HL-60/S4 treated with retinoic acid at 250 ng/mL for 4 days and 3 days (cell line): ENCODE results near the gene MLST8.

Experiments used
- in situ Hi-C: fragments of 300-500 bp; cut with MboI; formaldehyde crosslinking; loops from 2 replicates; pipeline ENCODE4 v1.7.0; 2022; ENCODE audit warnings: low sequenced_read_pairs

The MLST8 gene

GRCh38 chr16:2173366-2173765 lies 31.9 kb upstream of the MLST8 start:
- in situ Hi-C loops, result no loop called here

DNA sequence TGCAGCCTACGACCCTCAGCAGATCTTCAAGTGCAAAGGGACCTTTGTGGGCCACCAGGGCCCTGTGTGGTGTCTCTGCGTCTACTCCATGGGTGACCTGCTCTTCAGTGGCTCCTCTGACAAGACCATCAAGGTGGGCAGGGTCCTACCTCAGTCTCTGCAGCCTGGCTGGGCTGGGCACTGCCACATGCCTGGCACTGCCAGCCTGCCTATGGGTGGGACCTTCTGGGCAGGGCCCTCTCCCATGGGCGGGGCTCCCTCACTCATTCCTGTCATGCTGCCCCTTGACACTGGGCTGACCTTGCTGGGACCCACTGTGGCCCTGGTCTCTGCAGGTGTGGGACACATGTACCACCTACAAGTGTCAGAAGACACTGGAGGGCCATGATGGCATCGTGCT lies 31.3 kb upstream of the MLST8 start:
- in situ Hi-C loops, result no loop called here

GRCh38 chr16:2174396-2175131 lies 30.7 kb upstream of the MLST8 start:
- in situ Hi-C loops, result no loop called here

DNA sequence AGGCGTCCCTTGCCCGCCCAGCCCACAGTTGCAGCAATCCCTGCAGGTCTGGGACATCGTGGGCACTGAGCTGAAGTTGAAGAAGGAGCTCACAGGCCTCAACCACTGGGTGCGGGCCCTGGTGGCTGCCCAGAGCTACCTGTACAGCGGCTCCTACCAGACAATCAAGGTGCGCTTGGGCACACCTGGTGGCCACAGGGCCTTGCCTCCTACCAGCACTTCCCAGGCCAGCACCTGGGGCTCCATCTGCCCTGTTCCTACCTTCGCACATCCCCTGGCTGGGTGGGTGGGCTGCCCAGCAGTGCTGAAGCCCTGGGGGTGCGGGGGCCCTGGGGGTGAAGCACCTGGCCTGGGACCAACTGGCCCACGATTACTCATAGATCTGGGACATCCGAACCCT lies 29.8 kb upstream of the MLST8 start:
- in situ Hi-C loops, result no loop called here

DNA sequence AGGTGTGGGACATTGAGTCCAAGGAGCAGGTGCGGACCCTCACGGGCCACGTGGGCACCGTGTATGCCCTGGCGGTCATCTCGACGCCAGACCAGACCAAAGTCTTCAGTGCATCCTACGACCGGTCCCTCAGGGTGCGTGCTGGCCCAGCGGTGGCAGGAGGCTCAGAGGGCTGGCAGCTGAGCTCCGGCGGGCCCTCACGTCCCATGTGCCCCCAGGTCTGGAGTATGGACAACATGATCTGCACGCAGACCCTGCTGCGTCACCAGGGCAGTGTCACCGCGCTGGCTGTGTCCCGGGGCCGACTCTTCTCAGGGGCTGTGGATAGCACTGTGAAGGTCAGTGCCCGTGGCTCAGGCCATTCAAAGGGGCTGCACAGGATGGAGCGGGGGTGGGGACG lies 29.2 kb upstream of the MLST8 start:
- in situ Hi-C loops, result no loop called here

- in situ Hi-C loops, result no loop called here
Measured at GRCh38 chr16:2177101-2177500, 28.2 kb upstream of the MLST8 start.

- in situ Hi-C loops, result no loop called here
Measured at GRCh38 chr16:2177561-2177960, 27.7 kb upstream of the MLST8 start.

DNA sequence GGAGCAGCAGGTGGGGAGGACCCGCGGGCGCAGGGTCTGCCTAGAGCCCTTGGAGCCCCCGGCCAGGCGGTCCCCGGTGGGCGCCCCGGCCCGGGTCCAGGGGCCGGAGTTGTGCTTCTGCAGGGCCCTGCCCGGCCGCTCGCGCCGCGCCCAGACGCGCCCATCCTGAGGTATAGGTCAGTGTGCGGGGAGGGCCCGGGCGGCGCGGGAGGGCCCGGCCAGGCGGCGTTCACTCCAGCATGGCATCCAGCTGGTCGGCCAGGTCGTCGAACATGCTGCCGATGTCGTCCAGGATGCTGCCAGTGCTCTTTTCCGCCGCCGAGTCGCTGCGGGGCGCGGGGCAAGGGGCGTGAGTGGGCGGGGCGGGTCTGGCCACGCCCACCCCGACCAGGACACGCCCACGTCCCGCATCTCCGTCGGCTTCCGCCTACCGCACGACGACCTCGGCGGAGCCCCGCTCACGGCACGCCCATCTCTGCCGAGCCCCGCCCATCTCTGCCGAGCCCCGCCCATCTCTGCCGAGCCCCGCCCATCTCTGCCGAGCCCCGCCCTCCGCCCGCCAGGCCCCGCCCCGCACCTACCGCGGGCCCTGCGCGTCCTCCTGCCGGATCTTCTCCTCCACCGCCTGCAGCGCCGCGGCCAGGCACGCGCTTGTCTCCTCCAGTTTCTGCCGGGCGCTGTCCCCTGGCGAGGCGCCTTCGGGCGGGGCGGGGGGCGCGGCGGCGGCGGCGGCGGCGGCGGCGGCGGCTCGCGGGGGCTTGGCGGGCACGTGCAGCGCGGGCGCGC lies 26.7 kb upstream of the MLST8 start:
- in situ Hi-C loops, result no loop called here

DNA sequence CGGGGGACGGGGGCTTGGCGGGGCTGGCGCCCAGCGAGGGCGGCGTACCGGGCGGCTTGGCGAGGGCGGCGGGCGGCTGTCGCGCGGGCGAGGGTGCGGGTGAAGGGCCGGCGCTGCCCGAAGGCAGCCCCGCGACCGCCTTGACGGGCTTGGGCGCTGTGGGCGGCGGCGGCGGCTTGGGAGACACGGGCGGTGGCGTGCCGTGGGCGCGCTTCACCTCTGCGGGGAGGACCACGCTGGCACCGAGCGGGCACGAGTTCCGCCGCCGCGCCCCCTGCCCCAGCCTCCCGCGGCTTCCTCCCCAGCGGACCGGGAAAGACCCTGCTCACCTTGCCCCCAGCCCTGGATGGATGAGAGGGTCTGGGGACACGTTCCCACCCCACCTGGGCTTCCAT lies 26.1 kb upstream of the MLST8 start:
- in situ Hi-C loops, result no loop called here

GRCh38 chr16:2179576-2179975 lies 25.7 kb upstream of the MLST8 start:
- in situ Hi-C loops, result no loop called here

- in situ Hi-C loops, result no loop called here
Measured at GRCh38 chr16:2180461-2180860, 24.8 kb upstream of the MLST8 start.

- in situ Hi-C loops, result no loop called here
Measured at GRCh38 chr16:2180962-2181923, 24.0 kb upstream of the MLST8 start.

- in situ Hi-C loops, result no loop called here
Measured at GRCh38 chr16:2181952-2182351, 23.3 kb upstream of the MLST8 start.

DNA sequence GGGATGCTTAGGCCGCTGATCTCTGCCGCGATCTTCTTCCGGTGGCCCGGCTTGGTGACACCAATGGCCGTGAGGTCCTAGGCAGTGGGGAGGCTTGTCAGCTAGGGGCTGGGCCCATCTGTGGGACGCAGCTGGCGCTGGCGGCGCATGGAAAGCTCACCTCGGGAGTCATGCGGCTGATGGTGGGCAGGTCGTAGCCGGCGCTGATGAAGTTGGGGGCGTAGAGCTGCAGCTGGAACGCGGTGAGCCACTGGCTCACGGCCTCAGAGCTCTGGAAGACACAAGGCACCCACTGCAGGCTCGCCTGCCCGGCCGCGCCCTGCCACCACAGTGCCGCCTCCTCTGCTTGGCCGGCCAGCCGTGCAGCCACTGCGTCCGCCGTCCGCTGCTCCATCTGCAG lies 21.6 kb upstream of the MLST8 start:
- in situ Hi-C loops, result no loop called here

GRCh38 chr16:2184346-2184745 lies 20.9 kb upstream of the MLST8 start:
- in situ Hi-C loops, result no loop called here

DNA sequence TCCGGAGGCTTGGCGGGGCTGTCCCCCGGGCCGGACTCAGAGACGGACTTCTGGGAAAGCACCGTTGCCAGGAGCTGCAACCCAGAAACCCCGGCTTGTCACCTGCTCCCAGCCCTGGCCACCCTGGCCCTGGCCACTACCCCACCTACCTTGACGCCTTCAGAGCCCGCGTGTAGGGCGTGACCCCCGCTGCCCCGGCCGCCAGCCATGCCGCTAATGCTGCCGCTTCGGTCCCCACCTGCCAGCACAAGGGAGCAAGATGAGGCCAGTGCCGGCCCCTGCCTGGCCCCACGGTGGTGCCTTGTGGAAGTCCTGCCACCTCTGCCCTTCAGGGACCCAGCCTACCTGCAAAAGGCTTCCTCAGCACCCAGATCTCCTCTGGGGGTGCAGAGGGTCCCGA lies 20.3 kb upstream of the MLST8 start:
- in situ Hi-C loops, result no loop called here

DNA sequence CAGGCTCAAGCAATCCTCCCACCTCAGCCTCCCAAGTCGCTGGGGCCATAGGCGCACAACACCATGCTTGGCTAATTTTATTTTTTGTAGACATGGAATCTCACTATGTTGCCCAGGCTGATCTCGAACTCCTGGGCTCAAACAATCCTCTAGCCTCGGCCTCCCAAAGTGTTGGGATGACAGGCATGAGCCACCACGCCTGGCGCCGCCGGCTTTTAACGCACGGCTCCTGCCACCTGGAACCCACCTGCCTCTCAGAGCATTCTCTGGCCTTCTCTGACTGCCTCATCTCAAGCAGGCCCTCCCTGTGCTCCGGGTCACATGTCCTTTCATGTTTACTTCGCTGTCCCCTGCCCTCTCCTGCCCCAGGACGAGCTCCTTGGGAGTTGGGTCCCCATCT lies 19.2 kb upstream of the MLST8 start:
- in situ Hi-C loops, result no loop called here

DNA sequence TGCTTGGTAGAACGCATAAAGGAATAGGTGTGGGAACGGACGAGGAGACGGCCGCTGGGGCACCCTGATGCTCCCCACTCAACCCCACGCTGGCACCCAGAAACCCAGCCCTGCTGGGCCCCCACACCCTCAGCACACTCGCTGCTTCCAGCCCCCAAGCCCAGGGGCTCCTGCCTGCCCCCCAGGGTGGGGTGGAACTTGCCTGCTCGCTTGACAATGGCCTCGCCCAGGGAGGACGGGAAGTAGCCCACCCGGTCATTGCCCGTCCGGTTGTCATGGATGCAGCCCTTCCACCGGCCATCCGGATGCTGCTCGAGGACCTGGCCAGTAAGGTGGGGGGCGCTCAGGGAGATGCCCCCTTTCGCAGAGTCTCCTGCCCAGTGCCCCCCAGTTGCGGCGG lies 18.7 kb upstream of the MLST8 start:
- in situ Hi-C loops, result no loop called here

GRCh38 chr16:2187212-2187611 lies 18.0 kb upstream of the MLST8 start:
- in situ Hi-C loops, result no loop called here

- in situ Hi-C loops, result no loop called here
Measured at GRCh38 chr16:2188395-2188794, 16.9 kb upstream of the MLST8 start.

- in situ Hi-C loops, result no loop called here
Measured at GRCh38 chr16:2189252-2189893, 15.9 kb upstream of the MLST8 start.
